HuH-7 (cell line): ENCODE measurements around the gene CXXC1.
A peak's percentile ranks its signal among the peaks of the same experiment; 100 is the strongest.
"Not testable (repeated sequence)": the region's sequence is repeated elsewhere in the genome, so short reads cannot be mapped to it uniquely, and the experiment has no call there.

Experiments
- DNase-seq: peaks from one replicate; pipeline ENCODE4 v3.0.0; 2011; ENCODE audit warnings: low spot score

CXXC1 gene

GRCh38 chr18:50297621-50298442 lies 10.3 kb upstream of the CXXC1 start:
- DNase-seq = no peak

- DNase-seq = no peak
These were observed 5.5 kb upstream of the CXXC1 start for GRCh38 chr18:50293039-50293438.

GRCh38 chr18:50289108-50289443 lies 1.6 kb upstream of the CXXC1 start:
- no peak for DNase-seq

GRCh38 chr18:50288348-50289107 lies 1.0 kb upstream of the CXXC1 start:
- not testable (repeated sequence) for DNase-seq

GRCh38 chr18:50287028-50287440 lies 458 bp downstream of the CXXC1 start:
- no peak for DNase-seq

- DNase-seq = no peak
These were observed 983 bp downstream of the CXXC1 start for GRCh38 chr18:50286391-50287027.

GRCh38 chr18:50285631-50286321 lies 1.7 kb downstream of the CXXC1 start:
- DNase-seq = no peak

GRCh38 chr18:50285071-50285470 lies 2.4 kb downstream of the CXXC1 start:
- no peak for DNase-seq

GRCh38 chr18:50284255-50284885 lies 3.1 kb downstream of the CXXC1 start:
- no peak for DNase-seq

GRCh38 chr18:50283469-50284209 lies 3.9 kb downstream of the CXXC1 start:
- DNase-seq = no peak

- no peak for DNase-seq
These were observed 4.8 kb downstream of the CXXC1 start for GRCh38 chr18:50282521-50283335.

GRCh38 chr18:50281972-50282520 lies 5.4 kb downstream of the CXXC1 start:
- no peak for DNase-seq

- peak; percentile 97 for DNase-seq
These were observed 6.1 kb downstream of the CXXC1 start, which contains the start of gene MBD1 for GRCh38 chr18:50281295-50281971. Gene MBD1, minus strand, starts transcription at chr18:50281523. Its CDS starts 1,531 bp downstream, at chr18:50279992.

- no peak for DNase-seq
These were observed 6.7 kb downstream of the CXXC1 start for GRCh38 chr18:50280707-50281294.

- DNase-seq = no peak
These were observed 7.7 kb downstream of the CXXC1 start for GRCh38 chr18:50279752-50280151.

- no peak for DNase-seq
These were observed 9.6 kb downstream of the CXXC1 start for GRCh38 chr18:50277942-50278341.

- no peak for DNase-seq
These were observed 11.0 kb downstream of the CXXC1 start for GRCh38 chr18:50276452-50276851.

GRCh38 chr18:50275503-50276036 lies 11.9 kb downstream of the CXXC1 start:
- DNase-seq = no peak

GRCh38 chr18:50274941-50275340 lies 12.6 kb downstream of the CXXC1 start:
- no peak for DNase-seq
